SK-N-SH (cell line): ENCODE data around the gene TRAPPC6A. TPM values are rescaled to one million over a fixed set of nuclear protein-coding genes. Genes with fewer than 3 reads are reported as not detected.

Experiments used
- CTCF ChIA-PET: fragments of 300-600, 350-600 bp; formaldehyde crosslinking; extraction: SDS; loops from one replicate; lab custom pipeline; 2021; lab: Yijun Ruan, JAX
- POLR2A ChIA-PET: fragments of 350-600 bp; sonication (Branson Sonifier 250); formaldehyde crosslinking; extraction: SDS; loops from one replicate; lab custom pipeline; 2020; ENCODE audit warnings: antibody characterized with exemption, inconsistent platforms; lab: Yijun Ruan, JAX
- DNase-seq: peaks from one replicate; pipeline ENCODE4 v3.0.0; 2012
- H2AFZ ChIP-seq: fragments of 200-600 bp; sonication (generic); 2 replicates; pipeline ENCODE4 v1.8.1; 2016; ENCODE audit warnings: antibody characterized with exemption, mild to moderate bottlenecking, low read depth
- H3F3A ChIP-seq: fragments of 200-600 bp; sonication (generic); replicated peaks from 2 replicates; pipeline ENCODE3; 2016; ENCODE audit warnings: antibody characterized with exemption, mild to moderate bottlenecking; ENCODE audit not compliant: insufficient read depth
- H3K27ac ChIP-seq, 2 experiments: fragments of 200-500 bp in 1 of 2; fragments of 200-600 bp in 1 of 2; sonication (Bioruptor generic) in 1 of 2; sonication (generic), shearing (Covaris generic) in 1 of 2; 2 replicates each; pipeline versions ENCODE4 v1.5.1 to v1.6.1; 2014 to 2016; ENCODE audit warnings: low read depth in 2 of 2, inconsistent platforms in 1 of 2, low read length in 1 of 2, mild to moderate bottlenecking in 1 of 2, mixed read lengths in 1 of 2
- H3K27me3 ChIP-seq: fragments of 200-600 bp; sonication (generic), shearing (Covaris generic); 2 replicates; pipeline ENCODE4 v1.6.1; 2016; ENCODE audit warnings: mixed run types; ENCODE audit not compliant: insufficient read depth
- H3K36me3 ChIP-seq, 2 experiments: fragments of 200-500 bp in 1 of 2; fragments of 200-600 bp in 1 of 2; sonication (Bioruptor generic) in 1 of 2; sonication (generic) in 1 of 2; replicated peaks in 1 of 2; 2 replicates each; pipeline versions ENCODE3 to v1.5.1; 2014 to 2016; ENCODE audit warnings: low read length in 1 of 2, mild to moderate bottlenecking in 1 of 2; ENCODE audit not compliant: insufficient read depth in 2 of 2, control insufficient read depth in 1 of 2
- H3K4me1 ChIP-seq, 2 experiments: fragments of 200-500 bp in 1 of 2; fragments of 200-600 bp in 1 of 2; sonication (Bioruptor generic) in 1 of 2; sonication (generic), shearing (Covaris generic) in 1 of 2; 2 replicates each; pipeline versions ENCODE4 v1.5.1 to v1.6.1; 2014 to 2016; ENCODE audit warnings: low read depth in 1 of 2, low read length in 1 of 2, mixed run types in 1 of 2; ENCODE audit not compliant: insufficient read depth in 2 of 2, control insufficient read depth in 1 of 2
- H3K4me2 ChIP-seq: fragments of 200-600 bp; sonication (generic), shearing (Covaris generic); 2 replicates; pipeline ENCODE4 v1.6.1; 2017; ENCODE audit warnings: mixed run types
- H3K4me3 ChIP-seq, 2 experiments: fragments of 200-500 bp in 1 of 2; fragments of 200-600 bp in 1 of 2; sonication (Bioruptor generic) in 1 of 2; sonication (generic), shearing (Covaris generic) in 1 of 2; 2 replicates each; pipeline versions ENCODE4 v1.5.1 to v1.8.1; 2014 to 2016; ENCODE audit warnings: low read depth in 2 of 2, inconsistent platforms in 1 of 2, low read length in 1 of 2, mild to moderate bottlenecking in 1 of 2, mixed read lengths in 1 of 2, moderate library complexity in 1 of 2
- H3K79me2 ChIP-seq: fragments of 200-600 bp; sonication (generic); 2 replicates; pipeline ENCODE4 v1.8.1; 2017; ENCODE audit warnings: mild to moderate bottlenecking; ENCODE audit not compliant: insufficient read depth
- H3K9ac ChIP-seq: fragments of 200-600 bp; sonication (generic); 2 replicates; pipeline ENCODE4 v1.6.1; 2017; ENCODE audit warnings: mixed run types
- H3K9me2 ChIP-seq: fragments of 200-600 bp; sonication (generic); 2 replicates; pipeline ENCODE4 v1.6.1; 2017; ENCODE audit warnings: mixed run types
- H3K9me3 ChIP-seq: fragments of 200-600 bp; sonication (generic); 2 replicates; pipeline ENCODE4 v1.6.1; 2017; ENCODE audit warnings: mixed run types, mild to moderate bottlenecking, moderate library complexity
- H4K20me1 ChIP-seq: fragments of 200-600 bp; sonication (generic); 2 replicates; pipeline ENCODE4 v1.6.1; 2017; ENCODE audit warnings: mild to moderate bottlenecking, mixed run types; ENCODE audit not compliant: insufficient read depth
- EP300 ChIP-seq, 2 experiments: IDR thresholded peaks; 2 replicates each; pipeline versions ENCODE4 v1.4.0 to v1.6.1; 2012; ENCODE audit warnings: borderline replicate concordance in 1 of 2, low read depth in 1 of 2, low read length in 1 of 2
- FOSL2 ChIP-seq: IDR thresholded peaks from 2 replicates; pipeline ENCODE4 v1.4.0; 2012; ENCODE audit warnings: low read depth, mild to moderate bottlenecking, moderate library complexity, borderline replicate concordance
- FOXJ3 ChIP-seq: sonication (generic); formaldehyde crosslinking; IDR thresholded peaks from 2 replicates; pipeline ENCODE4 v1.5.1; 2020; ENCODE audit warnings: mild to moderate bottlenecking, missing genetic modification reagents
- JUND ChIP-seq: IDR thresholded peaks from 2 replicates; pipeline ENCODE4 v1.4.0; 2012
- MXI1 ChIP-seq: IDR thresholded peaks from 2 replicates; pipeline ENCODE4 v1.6.1; 2012; ENCODE audit warnings: mild to moderate bottlenecking, low read depth, low read length, improper control_type of control experiment
- NFIC ChIP-seq: IDR thresholded peaks from 2 replicates; pipeline ENCODE4 v1.4.0; 2012; ENCODE audit warnings: borderline replicate concordance
- RCOR1 ChIP-seq: fragments of 150-350 bp; IDR thresholded peaks from 2 replicates; pipeline ENCODE4 v1.6.1; 2017; ENCODE audit warnings: antibody characterized with exemption, low read length
- TEAD4 ChIP-seq: IDR thresholded peaks from 2 replicates; pipeline ENCODE4 v1.4.0; 2012; ENCODE audit warnings: mild to moderate bottlenecking, borderline replicate concordance; ENCODE audit not compliant: insufficient read depth
- WGBS: methylation state at CpG from one replicate; pipeline ENCODE4 v1.1.6; 2017; ENCODE audit warnings: low lambda C conversion rate; 5-methylcytosine and 5-hydroxymethylcytosine counted together
- polyA plus RNA-seq, 3 experiments: library from polyadenylated mRNA; depleted of rRNA; stranded (reverse); fragments of >200 nt; gene quantifications; 2 replicates each; pipeline ENCODE4 v1.2.3, GENCODE V29; 2012
- TF ChIP-seq, protein P1 (sequence below): fragments of 150-350 bp; IDR thresholded peaks from 2 replicates; pipeline ENCODE4 v1.6.1; 2016; ENCODE audit warnings: mild to moderate bottlenecking, low read depth, low read length
- TF ChIP-seq, protein P2 (sequence below): IDR thresholded peaks from 2 replicates; pipeline ENCODE4 v1.6.1; 2012; ENCODE audit warnings: mild to moderate bottlenecking, low read depth, low read length, moderate library complexity
- TF ChIP-seq, protein P3 (sequence below): fragments of 200-600 bp; sonication (generic); IDR thresholded peaks from 2 replicates; pipeline ENCODE4 v1.6.1; 2017; ENCODE audit warnings: antibody characterized with exemption, mild to moderate bottlenecking, moderate library complexity
- TF ChIP-seq, protein P4 (sequence below): fragments of 150-350 bp; IDR thresholded peaks from 2 replicates; pipeline ENCODE4 v1.6.1; 2017; ENCODE audit warnings: antibody characterized with exemption, low read length, low read depth, borderline replicate concordance

The TRAPPC6A gene
- polyA plus RNA-seq, 1 of the 3 experiments (the other 2 are of a cell fraction): 59.0 TPM

DNA sequence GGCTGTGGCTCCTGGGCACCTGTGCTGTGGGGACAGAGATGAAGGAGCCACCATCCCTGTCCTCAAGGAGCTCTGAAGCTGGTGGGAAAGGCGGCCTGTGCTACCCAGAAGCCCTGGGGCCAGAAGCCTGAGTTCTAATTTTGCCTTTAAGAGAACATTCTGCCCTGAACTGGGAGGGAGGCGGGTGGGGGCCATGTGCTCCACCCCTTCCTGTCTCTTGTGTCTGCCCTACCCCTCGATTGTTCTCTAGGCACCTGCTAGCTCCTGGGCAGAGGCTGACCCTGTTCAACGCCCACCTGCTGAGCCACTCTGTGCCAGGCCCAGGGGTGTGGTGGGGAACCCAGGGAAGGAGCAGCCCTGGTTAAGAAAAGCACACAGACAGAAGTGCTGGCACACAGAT is 5.9 kb downstream of the TRAPPC6A start (continued):
- TF ChIP-seq, protein P1, sequence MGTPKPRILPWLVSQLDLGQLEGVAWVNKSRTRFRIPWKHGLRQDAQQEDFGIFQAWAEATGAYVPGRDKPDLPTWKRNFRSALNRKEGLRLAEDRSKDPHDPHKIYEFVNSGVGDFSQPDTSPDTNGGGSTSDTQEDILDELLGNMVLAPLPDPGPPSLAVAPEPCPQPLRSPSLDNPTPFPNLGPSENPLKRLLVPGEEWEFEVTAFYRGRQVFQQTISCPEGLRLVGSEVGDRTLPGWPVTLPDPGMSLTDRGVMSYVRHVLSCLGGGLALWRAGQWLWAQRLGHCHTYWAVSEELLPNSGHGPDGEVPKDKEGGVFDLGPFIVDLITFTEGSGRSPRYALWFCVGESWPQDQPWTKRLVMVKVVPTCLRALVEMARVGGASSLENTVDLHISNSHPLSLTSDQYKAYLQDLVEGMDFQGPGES: no peak

DNA sequence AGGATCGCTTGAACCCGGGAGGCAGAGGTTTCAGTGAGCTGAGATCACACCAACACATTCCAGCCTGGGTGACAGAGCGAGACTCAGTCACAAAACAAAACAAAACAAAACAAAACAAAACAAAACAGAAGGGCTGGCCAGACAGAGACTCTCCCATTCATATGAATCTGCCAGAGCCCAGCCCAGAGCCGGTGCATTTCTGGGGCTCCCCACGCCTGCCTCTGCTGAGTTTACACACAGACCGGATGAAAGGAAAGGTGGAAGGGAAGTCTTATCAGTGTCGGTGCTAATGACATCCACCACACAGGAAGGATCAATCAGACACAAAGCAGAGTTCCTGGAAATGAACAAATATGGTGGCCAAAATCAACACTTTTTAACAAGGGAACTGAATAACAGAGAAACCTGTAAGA is 6.8 kb downstream of the TRAPPC6A start:
- no peak overlapping the region for H3K9ac ChIP-seq
- no peak overlapping the region for H3K4me2 ChIP-seq
- no peak overlapping the region for H3K27ac ChIP-seq
- H3K27me3 ChIP-seq: no peaks in the 10 kb centered on the region
- H3K79me2 ChIP-seq: no peaks in the 10 kb centered on the region
- no peaks in the 10 kb centered on the region for H3K9me2 ChIP-seq
- TF ChIP-seq EP300 (IDR thresholded peaks at IDR 0.05; ENCODE audit: borderline replicate concordance in 1 of 2, low read depth in 1 of 2, low read length in 1 of 2) (no peak), NFIC (no peak), FOXJ3 (CRISPR knock-in tag) (no peak), JUND (no peak), FOSL2 (no peak), RCOR1 (no peak), MXI1 (no peak), TEAD4 (no peak)
- TF ChIP-seq, protein P2, sequence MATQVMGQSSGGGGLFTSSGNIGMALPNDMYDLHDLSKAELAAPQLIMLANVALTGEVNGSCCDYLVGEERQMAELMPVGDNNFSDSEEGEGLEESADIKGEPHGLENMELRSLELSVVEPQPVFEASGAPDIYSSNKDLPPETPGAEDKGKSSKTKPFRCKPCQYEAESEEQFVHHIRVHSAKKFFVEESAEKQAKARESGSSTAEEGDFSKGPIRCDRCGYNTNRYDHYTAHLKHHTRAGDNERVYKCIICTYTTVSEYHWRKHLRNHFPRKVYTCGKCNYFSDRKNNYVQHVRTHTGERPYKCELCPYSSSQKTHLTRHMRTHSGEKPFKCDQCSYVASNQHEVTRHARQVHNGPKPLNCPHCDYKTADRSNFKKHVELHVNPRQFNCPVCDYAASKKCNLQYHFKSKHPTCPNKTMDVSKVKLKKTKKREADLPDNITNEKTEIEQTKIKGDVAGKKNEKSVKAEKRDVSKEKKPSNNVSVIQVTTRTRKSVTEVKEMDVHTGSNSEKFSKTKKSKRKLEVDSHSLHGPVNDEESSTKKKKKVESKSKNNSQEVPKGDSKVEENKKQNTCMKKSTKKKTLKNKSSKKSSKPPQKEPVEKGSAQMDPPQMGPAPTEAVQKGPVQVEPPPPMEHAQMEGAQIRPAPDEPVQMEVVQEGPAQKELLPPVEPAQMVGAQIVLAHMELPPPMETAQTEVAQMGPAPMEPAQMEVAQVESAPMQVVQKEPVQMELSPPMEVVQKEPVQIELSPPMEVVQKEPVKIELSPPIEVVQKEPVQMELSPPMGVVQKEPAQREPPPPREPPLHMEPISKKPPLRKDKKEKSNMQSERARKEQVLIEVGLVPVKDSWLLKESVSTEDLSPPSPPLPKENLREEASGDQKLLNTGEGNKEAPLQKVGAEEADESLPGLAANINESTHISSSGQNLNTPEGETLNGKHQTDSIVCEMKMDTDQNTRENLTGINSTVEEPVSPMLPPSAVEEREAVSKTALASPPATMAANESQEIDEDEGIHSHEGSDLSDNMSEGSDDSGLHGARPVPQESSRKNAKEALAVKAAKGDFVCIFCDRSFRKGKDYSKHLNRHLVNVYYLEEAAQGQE: no peak
- TF ChIP-seq, protein P3, sequence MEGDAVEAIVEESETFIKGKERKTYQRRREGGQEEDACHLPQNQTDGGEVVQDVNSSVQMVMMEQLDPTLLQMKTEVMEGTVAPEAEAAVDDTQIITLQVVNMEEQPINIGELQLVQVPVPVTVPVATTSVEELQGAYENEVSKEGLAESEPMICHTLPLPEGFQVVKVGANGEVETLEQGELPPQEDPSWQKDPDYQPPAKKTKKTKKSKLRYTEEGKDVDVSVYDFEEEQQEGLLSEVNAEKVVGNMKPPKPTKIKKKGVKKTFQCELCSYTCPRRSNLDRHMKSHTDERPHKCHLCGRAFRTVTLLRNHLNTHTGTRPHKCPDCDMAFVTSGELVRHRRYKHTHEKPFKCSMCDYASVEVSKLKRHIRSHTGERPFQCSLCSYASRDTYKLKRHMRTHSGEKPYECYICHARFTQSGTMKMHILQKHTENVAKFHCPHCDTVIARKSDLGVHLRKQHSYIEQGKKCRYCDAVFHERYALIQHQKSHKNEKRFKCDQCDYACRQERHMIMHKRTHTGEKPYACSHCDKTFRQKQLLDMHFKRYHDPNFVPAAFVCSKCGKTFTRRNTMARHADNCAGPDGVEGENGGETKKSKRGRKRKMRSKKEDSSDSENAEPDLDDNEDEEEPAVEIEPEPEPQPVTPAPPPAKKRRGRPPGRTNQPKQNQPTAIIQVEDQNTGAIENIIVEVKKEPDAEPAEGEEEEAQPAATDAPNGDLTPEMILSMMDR: no peak
- TF ChIP-seq, protein P4, sequence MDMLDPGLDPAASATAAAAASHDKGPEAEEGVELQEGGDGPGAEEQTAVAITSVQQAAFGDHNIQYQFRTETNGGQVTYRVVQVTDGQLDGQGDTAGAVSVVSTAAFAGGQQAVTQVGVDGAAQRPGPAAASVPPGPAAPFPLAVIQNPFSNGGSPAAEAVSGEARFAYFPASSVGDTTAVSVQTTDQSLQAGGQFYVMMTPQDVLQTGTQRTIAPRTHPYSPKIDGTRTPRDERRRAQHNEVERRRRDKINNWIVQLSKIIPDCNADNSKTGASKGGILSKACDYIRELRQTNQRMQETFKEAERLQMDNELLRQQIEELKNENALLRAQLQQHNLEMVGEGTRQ: no peak
- DNase-seq: no peak
- H3K9me3 ChIP-seq: no peaks in the 10 kb centered on the region
- no peak overlapping the region for H3K4me3 ChIP-seq
- no peaks in the 10 kb centered on the region for H3K36me3 ChIP-seq
- no peak overlapping the region for H2AFZ ChIP-seq
- H3K4me1 ChIP-seq: no peaks in the 10 kb centered on the region
- ChIA-PET POLR2A (no interaction called here), CTCF (interaction anchor here (0.5 kb wide), 1 partner anchor 281 kb away, joined by 3 read pairs; no protein-coding TSS in a partner anchor)
- no peaks in the 10 kb centered on the region for H3F3A ChIP-seq
- WGBS: 70% methylated on average over 7 of the region's 7 CpGs
- no peaks in the 10 kb centered on the region for H4K20me1 ChIP-seq
